OCI-LY1 (cell line): ENCODE data around the gene MUC3A.

Experiments
- H2AFZ ChIP-seq: fragments of 200-600 bp; sonication (generic), shearing (Covaris generic); 2 replicates; pipeline ENCODE4 v1.6.0; 2014; ENCODE audit warnings: antibody characterized with exemption, mild to moderate bottlenecking, low read length
- H3F3A ChIP-seq: fragments of 200-600 bp; sonication (generic), shearing (Covaris generic); 2 replicates; pipeline ENCODE4 v1.6.0; 2014; ENCODE audit warnings: mild to moderate bottlenecking, antibody characterized with exemption, low read length, moderate library complexity; ENCODE audit not compliant: insufficient read depth
- H3K27ac ChIP-seq: fragments of 200-600 bp; sonication (generic); 2 replicates; pipeline ENCODE4 v1.5.1; 2014; ENCODE audit warnings: low read length, mixed run types, mild to moderate bottlenecking, low read depth; ENCODE audit not compliant: poor library complexity, severe bottlenecking
- H3K27me3 ChIP-seq: fragments of 200-600 bp; sonication (generic); 2 replicates; pipeline ENCODE4 v1.6.0; 2014; ENCODE audit warnings: antibody characterized with exemption, mild to moderate bottlenecking, low read length, moderate library complexity; ENCODE audit not compliant: insufficient read depth
- H3K36me3 ChIP-seq: fragments of 200-600 bp; sonication (generic); 2 replicates; pipeline ENCODE4 v1.6.1; 2014; ENCODE audit warnings: mild to moderate bottlenecking, antibody characterized with exemption, low read length, moderate library complexity, mixed read lengths; ENCODE audit not compliant: insufficient read depth
- H3K4me1 ChIP-seq: fragments of 200-600 bp; sonication (generic); 2 replicates; pipeline ENCODE4 v1.5.1; 2014; ENCODE audit warnings: mild to moderate bottlenecking, low read length, moderate library complexity; ENCODE audit not compliant: insufficient read depth, severe bottlenecking
- H3K4me2 ChIP-seq: fragments of 200-600 bp; sonication (generic), shearing (Covaris generic); 2 replicates; pipeline ENCODE4 v1.6.1; 2014; ENCODE audit warnings: low read length
- H3K4me3 ChIP-seq: fragments of 200-600 bp; sonication (generic); 2 replicates; pipeline ENCODE4 v1.5.1; 2014; ENCODE audit warnings: low read length, low read depth, mild to moderate bottlenecking, mixed read lengths; ENCODE audit not compliant: poor library complexity, severe bottlenecking
- H3K79me2 ChIP-seq: fragments of 200-600 bp; shearing (Covaris generic); 2 replicates; pipeline ENCODE4 v1.6.1; 2016; ENCODE audit warnings: mixed run types, low read length, mixed read lengths; ENCODE audit not compliant: insufficient read depth
- H3K9ac ChIP-seq: fragments of 200-600 bp; sonication (generic), shearing (Covaris generic); 2 replicates; pipeline ENCODE4 v1.6.1; 2014; ENCODE audit warnings: mild to moderate bottlenecking, low read length, mixed read lengths
- H3K9me2 ChIP-seq: fragments of 200-600 bp; sonication (generic), shearing (Covaris generic); 2 replicates; pipeline ENCODE4 v1.6.1; 2014; ENCODE audit warnings: low read depth, mild to moderate bottlenecking, low read length, mixed read lengths
- H3K9me3 ChIP-seq: fragments of 200-600 bp; shearing (Covaris generic); 2 replicates; pipeline ENCODE4 v1.6.1; 2014; ENCODE audit warnings: low read length, mixed read lengths
- H4K20me1 ChIP-seq: fragments of 200-600 bp; sonication (generic), shearing (Covaris generic); 2 replicates; pipeline ENCODE4 v1.6.0; 2016; ENCODE audit warnings: mild to moderate bottlenecking, low read length; ENCODE audit not compliant: insufficient read depth
- CTCF ChIP-seq: fragments of 200-600 bp; sonication (generic), shearing (Covaris generic); IDR thresholded peaks from 2 replicates; pipeline ENCODE4 v1.5.1; 2017; ENCODE audit warnings: mild to moderate bottlenecking, antibody characterized with exemption, low read length, moderate library complexity, mixed read lengths
- EZH2 ChIP-seq: fragments of 200-600 bp; sonication (generic), shearing (Covaris generic); IDR thresholded peaks from 2 replicates; pipeline ENCODE4 v1.8.0; 2017; ENCODE audit warnings: borderline replicate concordance, mixed run types, mild to moderate bottlenecking, antibody characterized with exemption, low read length, moderate library complexity, mixed read lengths

The MUC3A gene

DNA sequence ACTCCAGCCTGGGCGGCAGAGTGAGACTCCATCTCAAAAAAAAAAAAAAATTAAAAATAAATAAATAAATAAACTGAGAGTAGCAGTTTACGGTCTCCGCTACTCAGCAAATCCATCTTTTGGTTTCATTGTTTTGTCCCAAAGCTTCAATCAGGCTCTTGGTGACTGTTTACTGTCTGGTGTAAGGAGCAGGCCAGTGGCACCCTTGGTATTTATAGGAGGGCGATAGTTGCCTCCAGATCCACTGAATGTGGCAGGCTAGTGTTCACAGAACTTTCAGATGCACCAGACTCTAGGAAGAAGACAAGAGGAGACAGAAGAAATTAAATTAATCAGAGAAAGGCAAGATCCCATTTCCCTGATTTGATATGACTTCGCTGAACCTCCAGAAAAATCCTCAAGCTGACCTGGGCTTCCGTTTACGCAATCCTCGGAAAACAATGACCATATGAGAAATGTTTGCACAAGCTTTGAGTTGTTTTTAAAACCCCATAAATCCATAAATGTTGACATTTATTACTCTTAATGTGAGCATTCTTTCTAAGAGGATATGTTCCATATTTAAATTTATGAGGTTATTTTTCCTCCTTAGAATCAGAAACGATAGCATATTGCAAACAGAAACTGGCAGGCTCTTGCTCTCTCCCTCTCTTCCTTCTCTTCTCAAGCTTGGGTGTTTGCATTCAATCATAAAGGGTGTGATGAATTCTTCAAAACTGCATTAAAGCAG, 7.1 kb upstream of the MUC3A start:
- no peak overlapping the region for H3K4me2 ChIP-seq
- H2AFZ ChIP-seq = no peak overlapping the region
- peaks cover 5% of the 10 kb centered on the region for H3K27me3 ChIP-seq
- H3K4me3 ChIP-seq = no peak overlapping the region
- H3K9me3 ChIP-seq = peaks cover 4% of the 10 kb centered on the region; the same call in 1 of the 2 replicates
- no peaks in the 10 kb centered on the region for H4K20me1 ChIP-seq
- no peak overlapping the region for H3K9ac ChIP-seq
- no peaks in the 10 kb centered on the region; the same call in 1 of the 2 replicates for H3K36me3 ChIP-seq
- H3K27ac ChIP-seq = no peak overlapping the region
- TF ChIP-seq EZH2 (no peak), CTCF (no peak)
- no peaks in the 10 kb centered on the region for H3K79me2 ChIP-seq
- no peaks in the 10 kb centered on the region; the same call in 1 of the 2 replicates for H3F3A ChIP-seq
- no peaks in the 10 kb centered on the region for H3K4me1 ChIP-seq
- no peaks in the 10 kb centered on the region for H3K9me2 ChIP-seq

DNA sequence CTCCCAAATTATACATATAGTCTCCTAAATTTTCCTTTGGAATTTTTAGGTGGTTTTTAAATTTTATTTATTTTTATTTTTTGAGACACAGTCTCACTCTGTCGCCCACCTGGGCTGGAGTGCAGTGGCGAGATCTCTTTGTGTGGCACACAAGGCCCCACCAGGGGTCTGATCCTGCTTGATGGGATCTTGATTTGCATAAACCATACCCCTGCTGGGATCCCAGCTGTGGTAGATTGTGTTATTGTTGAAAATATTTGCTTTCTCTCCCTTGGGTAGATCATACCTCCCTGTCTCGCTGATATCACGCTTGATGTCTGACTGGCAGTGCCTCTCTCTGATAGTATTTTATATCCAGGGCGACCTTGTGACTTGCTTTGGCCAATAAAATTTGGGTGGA, 5.6 kb upstream of the MUC3A start:
- no peak overlapping the region for H3K9ac ChIP-seq
- H3K9me2 ChIP-seq = no peaks in the 10 kb centered on the region
- H3K9me3 ChIP-seq = peaks cover 4% of the 10 kb centered on the region; the same call in 1 of the 2 replicates
- peaks cover 5% of the 10 kb centered on the region for H3K27me3 ChIP-seq
- H4K20me1 ChIP-seq = no peaks in the 10 kb centered on the region
- H3K4me3 ChIP-seq = no peak overlapping the region
- H3K4me2 ChIP-seq = no peak overlapping the region
- H3K4me1 ChIP-seq = no peaks in the 10 kb centered on the region
- H3K27ac ChIP-seq = no peak overlapping the region
- H3K36me3 ChIP-seq = no peaks in the 10 kb centered on the region; the same call in 1 of the 2 replicates
- no peaks in the 10 kb centered on the region; the same call in 1 of the 2 replicates for H3F3A ChIP-seq
- H3K79me2 ChIP-seq = no peaks in the 10 kb centered on the region
- H2AFZ ChIP-seq = no peak overlapping the region
- no peak for TF ChIP-seq EZH2
- TF ChIP-seq CTCF = no peak

DNA sequence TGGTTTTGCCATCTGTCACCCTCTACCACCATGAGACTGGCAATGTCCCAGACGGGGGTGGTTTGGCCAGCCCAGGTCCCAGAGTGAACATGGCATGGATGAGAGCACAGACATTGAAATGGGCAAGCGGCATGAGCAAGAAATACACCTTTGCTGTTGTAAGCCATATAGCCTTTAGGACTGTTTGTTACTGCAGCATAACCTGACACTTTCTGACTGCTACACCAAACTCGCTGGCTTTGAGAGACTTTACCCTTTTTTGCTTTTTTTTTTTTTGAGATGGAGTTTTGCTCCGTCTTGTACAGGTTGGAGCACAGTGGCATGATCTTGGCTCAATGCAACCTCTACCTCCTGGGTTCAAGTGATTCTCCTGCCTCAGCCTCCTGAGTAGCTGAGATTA, 5.2 kb upstream of the MUC3A start:
- H3K79me2 ChIP-seq = no peaks in the 10 kb centered on the region

More for the DNA sequence above, 5.2 kb upstream of the MUC3A start:
- no peak overlapping the region for H3K27ac ChIP-seq
- no peaks in the 10 kb centered on the region for H4K20me1 ChIP-seq
- H3F3A ChIP-seq = no peaks in the 10 kb centered on the region; the same call in 1 of the 2 replicates
- H3K4me3 ChIP-seq = no peak overlapping the region
- no peak for TF ChIP-seq EZH2
- no peaks in the 10 kb centered on the region for H3K4me1 ChIP-seq
- H2AFZ ChIP-seq = no peak overlapping the region
- H3K36me3 ChIP-seq = no peaks in the 10 kb centered on the region; the same call in 1 of the 2 replicates
- H3K9ac ChIP-seq = no peak overlapping the region
- peaks cover 4% of the 10 kb centered on the region; the same call in 1 of the 2 replicates for H3K9me3 ChIP-seq
- no peaks in the 10 kb centered on the region for H3K9me2 ChIP-seq
- no peak overlapping the region for H3K4me2 ChIP-seq
- peaks cover 5% of the 10 kb centered on the region for H3K27me3 ChIP-seq
